K562 (cell line): ENCODE results near the gene SAMM50. TPM values are rescaled to one million over a fixed set of nuclear protein-coding genes. Genes with fewer than 3 reads are reported as not detected.

Experiments used
- ATAC-seq: fragments of 200-7000 bp; cut with Tn5 transposase; 3 replicates; pipeline ENCODE4 v1.9.1; 2020; ENCODE audit warnings: moderate library complexity
- BruUV-seq: library from RNA; stranded (reverse); fragments of 400-500 nt; replicated peaks from 2 replicates; lab custom pipeline; 2021; lab: Mats Ljungman, UMichigan
- CTCF ChIA-PET: fragments of 300-600 bp; formaldehyde crosslinking; extraction: SDS; loops from one replicate; lab custom pipeline; 2021; ENCODE audit warnings: low intra/inter-chr PET ratio; lab: Yijun Ruan, JAX
- POLR2A ChIA-PET: fragments of 300-600, 350-650 bp; sonication (Branson Sonifier 250); formaldehyde crosslinking; extraction: SDS; loops from one replicate; lab custom pipeline; 2021; ENCODE audit warnings: antibody characterized with exemption, inconsistent platforms; lab: Yijun Ruan, JAX
- DNase-seq, 4 experiments: peaks; one replicate each; pipeline versions ENCODE4 v3.0.0 to v3.0.0-alpha.2; 2011 to 2018; ENCODE audit warnings: low spot score in 3 of 4, mixed read lengths in 3 of 4; ENCODE audit errors: extremely low read depth in 1 of 4
- FAIRE-seq: peaks from 2 replicates; lab custom pipeline; 2011; peaks lifted over from hg19 to GRCh38; lab: Jason Lieb, UNC
- H2AFZ ChIP-seq: 2 replicates; pipeline ENCODE4 v1.6.0; 2011; ENCODE audit warnings: low read depth, low read length, control low read depth, inconsistent platforms
- H3K27ac ChIP-seq: fragments of 200-600 bp; 3 replicates; pipeline ENCODE4 v1.8.0; 2011; ENCODE audit warnings: low read depth, mild to moderate bottlenecking, control low read depth, inconsistent platforms, low read length, moderate library complexity, mixed read lengths; ENCODE audit errors: extremely low read depth
- H3K27me3 ChIP-seq, 2 experiments: fragments of 300-600 bp in 1 of 2; 2 replicates in 1 of 2; 3 replicates in 1 of 2; pipeline versions ENCODE4 v1.6.0 to v1.8.0; 2011; ENCODE audit warnings: inconsistent platforms in 2 of 2, low read length in 2 of 2, mild to moderate bottlenecking in 1 of 2, mixed read lengths in 1 of 2, moderate library complexity in 1 of 2; ENCODE audit not compliant: control insufficient read depth in 2 of 2, insufficient read depth in 2 of 2
- H3K36me3 ChIP-seq: fragments of 300-600 bp; 3 replicates; pipeline ENCODE4 v1.8.0; 2011; ENCODE audit warnings: mild to moderate bottlenecking, low read length, inconsistent platforms; ENCODE audit not compliant: control insufficient read depth, insufficient read depth
- H3K4me1 ChIP-seq, 2 experiments: fragments of 200-600 bp in 1 of 2; replicated peaks in 1 of 2; 2 replicates in 1 of 2; 3 replicates in 1 of 2; pipeline versions ENCODE4 v1.5.1 to v1.8.0; 2011; ENCODE audit warnings: inconsistent platforms in 2 of 2, low read length in 2 of 2, mild to moderate bottlenecking in 1 of 2, mixed read lengths in 1 of 2, moderate library complexity in 1 of 2; ENCODE audit not compliant: control insufficient read depth in 2 of 2, insufficient read depth in 2 of 2
- H3K4me2 ChIP-seq: 2 replicates; pipeline ENCODE4 v1.6.1; 2011; ENCODE audit warnings: low read length, control low read depth, inconsistent platforms, mixed read lengths; ENCODE audit not compliant: insufficient read depth
- H3K4me3 ChIP-seq: fragments of 200-600 bp; sonication (generic), shearing (Covaris generic); 2 replicates; pipeline ENCODE4 v1.5.1; 2016; ENCODE audit warnings: control low read depth, inconsistent platforms
- H3K79me2 ChIP-seq: fragments of 200-600 bp; 3 replicates; pipeline ENCODE4 v1.8.0; 2011; ENCODE audit warnings: low read length, inconsistent platforms; ENCODE audit not compliant: control insufficient read depth, insufficient read depth
- H3K9ac ChIP-seq, 2 experiments: 2 replicates each; pipeline versions ENCODE4 v1.6.0 to v1.6.1; 2011; ENCODE audit warnings: low read depth in 2 of 2, low read length in 2 of 2, control low read depth in 1 of 2, inconsistent platforms in 1 of 2, mild to moderate bottlenecking in 1 of 2, mixed read lengths in 1 of 2; ENCODE audit not compliant: insufficient read depth in 1 of 2
- H3K9me1 ChIP-seq: one replicate; pipeline ENCODE4 v1.6.0; 2011; ENCODE audit warnings: inconsistent platforms, mild to moderate bottlenecking, low read length, moderate library complexity; ENCODE audit not compliant: control insufficient read depth, insufficient read depth
- H3K9me3 ChIP-seq: replicated peaks from 2 replicates; pipeline ENCODE4 v1.5.1; 2011; ENCODE audit warnings: low read depth, low read length, inconsistent platforms; ENCODE audit not compliant: control insufficient read depth, insufficient read depth
- H4K20me1 ChIP-seq: replicated peaks from 2 replicates; pipeline ENCODE4 v1.6.1; 2011; ENCODE audit warnings: low read length, inconsistent platforms, mixed read lengths; ENCODE audit not compliant: control insufficient read depth, insufficient read depth
- AFF4 ChIP-seq: sonication (generic); formaldehyde crosslinking; IDR thresholded peaks from 2 replicates; pipeline ENCODE4 v1.8.0; 2023; ENCODE audit warnings: mild to moderate bottlenecking, missing genetic modification reagents
- ATF6 ChIP-seq: sonication (generic); formaldehyde crosslinking; IDR thresholded peaks from 2 replicates; pipeline ENCODE4 v1.4.0; 2020; ENCODE audit warnings: mild to moderate bottlenecking, missing genetic modification reagents
- BRCA1 ChIP-seq, 2 experiments: fragments of 450-650 bp in 1 of 2; sonication (generic) in 1 of 2; formaldehyde crosslinking in 1 of 2; IDR thresholded peaks; 2 replicates each; pipeline versions ENCODE4 v1.5.0 to v1.6.1; 2017 to 2020; ENCODE audit warnings: mild to moderate bottlenecking in 1 of 2, missing genetic modification reagents in 1 of 2
- CHD1 ChIP-seq: fragments of 200-600 bp; sonication (generic); IDR thresholded peaks from one replicate; pipeline ENCODE4 v1.6.1; 2012; ENCODE audit warnings: mild to moderate bottlenecking, moderate library complexity, low read length, inconsistent platforms
- CSDE1 ChIP-seq, 2 experiments: fragments of 450-650 bp; IDR thresholded peaks; 2 replicates each; pipeline ENCODE4 v1.6.1; 2016; ENCODE audit warnings: mild to moderate bottlenecking in 1 of 2
- GTF2A2 ChIP-seq: IDR thresholded peaks from 2 replicates; pipeline ENCODE4 v1.6.1; 2016; ENCODE audit warnings: mild to moderate bottlenecking, missing genetic modification characterization, missing compliant biosample characterization
- HMGN3 ChIP-seq: IDR thresholded peaks from 2 replicates; pipeline ENCODE4 v1.6.1; 2011; ENCODE audit warnings: borderline replicate concordance, low read depth, mild to moderate bottlenecking, mixed read lengths, low read length; ENCODE audit not compliant: insufficient read length; ENCODE audit errors: extremely low read depth
- RNF219 ChIP-seq: fragments of 250-450 bp; sonication (Bioruptor Pico); IDR thresholded peaks from 2 replicates; pipeline ENCODE4 v1.5.0; 2022; ENCODE audit warnings: mild to moderate bottlenecking
- SNAPC5 ChIP-seq: fragments of 250-450 bp; sonication (Bioruptor Pico); IDR thresholded peaks from 2 replicates; pipeline ENCODE4 v1.8.0; 2021; ENCODE audit warnings: moderate library complexity, mild to moderate bottlenecking, inconsistent platforms
- ZC3H8 ChIP-seq: fragments of 450-650 bp; IDR thresholded peaks from 2 replicates; pipeline ENCODE4 v1.6.1; 2017
- ZNF644 ChIP-seq: fragments of 200-800 bp; sonication (Bioruptor generic); IDR thresholded peaks from 2 replicates; pipeline ENCODE4 v1.6.1; 2016; ENCODE audit warnings: low read depth, missing genetic modification characterization, missing compliant biosample characterization
- ZNF780A ChIP-seq: fragments of 250-450 bp; sonication (Bioruptor Pico); IDR thresholded peaks from 2 replicates; pipeline ENCODE4 v1.5.0; 2021; ENCODE audit warnings: mild to moderate bottlenecking
- WGBS: fragments of 100-300 bp; shearing (Covaris generic); methylation state at CpG from one replicate; pipeline ENCODE4 v1.1.6; 2016; ENCODE audit warnings: low coverage, mixed read lengths; ENCODE audit not compliant: insufficient coverage; ENCODE audit errors: missing lambda C conversion rate; 5-methylcytosine and 5-hydroxymethylcytosine counted together
- in situ Hi-C: fragments of 300-500 bp; cut with MboI; formaldehyde crosslinking; loops from 4 replicates; pipeline ENCODE4 v1.15.0; 2018; ENCODE audit warnings: inconsistent platforms, mixed read lengths
- intact Hi-C: fragments of 100-400 bp; cut with micrococcal nuclease; formaldehyde crosslinking; loops from 2 replicates; pipeline ENCODE4 v1.14.2; 2022
- polyA plus RNA-seq, 8 experiments: library from polyadenylated mRNA; depleted of rRNA in 4 of 8; stranded (reverse) in 5 of 8; unstranded in 3 of 8; fragments of >200 nt; fragmentation: Nextera tagmentation in 2 of 8; fragmentation: Illumina TruSeq in 1 of 8; extraction: Ambion mirVana in 2 of 8; extraction: Trizol in 1 of 8; gene quantifications; 2 replicates each; pipeline versions ENCODE4 v1.2.1 to v1.2.3, GENCODE V29; 2011 to 2014; ENCODE audit warnings: inconsistent platforms in 1 of 8, missing spikeins in 1 of 8
- total RNA-seq, 7 experiments: library from RNA; depleted of rRNA in 6 of 7; stranded (reverse); fragments of >200 nt in 6 of 7; fragmentation: Illumina TruSeq in 2 of 7; extraction: Trizol in 2 of 7; gene quantifications; 2 replicates each; pipeline versions ENCODE4 v1.2.1 to v1.2.3, GENCODE V29; 2011 to 2021; ENCODE audit warnings: low replicate concordance in 1 of 7

Gene SAMM50
- total and polyA plus RNA-seq, 9 of the 15 experiments (the other 6 are each of a cell fraction or from before 2014, with no cell fraction given): 14.6 to 49.3 (median 38.1) TPM

GRCh38 chr22:43978558-43978957, 23.3 kb downstream of the SAMM50 start (continued):
- TF ChIP-seq AFF4 (CRISPR knock-in tag) (no peak), ZC3H8 (no peak), RNF219 (CRISPR knock-in tag) (no peak)
- TF ChIP-seq, all 486 proteins: peak for 0

- FAIRE-seq: no peak
- no peak for ATAC-seq
- CTCF ChIA-PET: no interaction called here
These were observed 25.3 kb downstream of the SAMM50 start for GRCh38 chr22:43980579-43980978.

More at GRCh38 chr22:43980579-43980978, 25.3 kb downstream of the SAMM50 start:
- intact Hi-C loops: no loop called here
- BruUV-seq: no TSS peak
- H3K27ac ChIP-seq: no peak overlapping the region
- WGBS: 95% methylated on average over 4 of the region's 7 CpGs
- H3K4me2 ChIP-seq: no peak overlapping the region
- H4K20me1 ChIP-seq: no peaks in the 10 kb centered on the region
- in situ Hi-C loops: no loop called here
- no peak overlapping the region for H3K9ac ChIP-seq
- H3K4me1 ChIP-seq: peaks cover 0 to 7% of the 10 kb centered on the region in 2 experiments; a peak in 2 of 5 replicates
- H3K9me3 ChIP-seq: no peaks in the 10 kb centered on the region
- H3K9me1 ChIP-seq: no peaks in the 10 kb centered on the region
- TF ChIP-seq SNAPC5 (no peak), BRCA1 (IDR thresholded peaks at IDR 0.05) (no peak), BRCA1 (CRISPR knock-in tag; IDR thresholded peaks at IDR 0.05) (no peak), ZNF644 (no peak), CHD1 (no peak), HMGN3 (no peak), ZNF780A (no peak), GTF2A2 (tag) (no peak), CSDE1 (IDR thresholded peaks at IDR 0.05) (no peak), ATF6 (no peak)
- no peaks in the 10 kb centered on the region for H3K27me3 ChIP-seq
- no peak for DNase-seq
- no peak overlapping the region for H2AFZ ChIP-seq
- H3K36me3 ChIP-seq: peaks cover 71% of the 10 kb centered on the region
- POLR2A ChIA-PET: interaction anchor here (0.6 kb wide), 1 partner anchor 260 kb away, joined by 3 read pairs; no protein-coding TSS in a partner anchor
- H3K79me2 ChIP-seq: no peaks in the 10 kb centered on the region
- H3K4me3 ChIP-seq: no peak overlapping the region
